Measurements from ENCODE around the gene PCBP3.
"Not testable (repeated sequence)": the region's sequence is repeated elsewhere in the genome, so short reads cannot be mapped to it uniquely, and the experiment has no call there.

PCBP3 gene

DNA sequence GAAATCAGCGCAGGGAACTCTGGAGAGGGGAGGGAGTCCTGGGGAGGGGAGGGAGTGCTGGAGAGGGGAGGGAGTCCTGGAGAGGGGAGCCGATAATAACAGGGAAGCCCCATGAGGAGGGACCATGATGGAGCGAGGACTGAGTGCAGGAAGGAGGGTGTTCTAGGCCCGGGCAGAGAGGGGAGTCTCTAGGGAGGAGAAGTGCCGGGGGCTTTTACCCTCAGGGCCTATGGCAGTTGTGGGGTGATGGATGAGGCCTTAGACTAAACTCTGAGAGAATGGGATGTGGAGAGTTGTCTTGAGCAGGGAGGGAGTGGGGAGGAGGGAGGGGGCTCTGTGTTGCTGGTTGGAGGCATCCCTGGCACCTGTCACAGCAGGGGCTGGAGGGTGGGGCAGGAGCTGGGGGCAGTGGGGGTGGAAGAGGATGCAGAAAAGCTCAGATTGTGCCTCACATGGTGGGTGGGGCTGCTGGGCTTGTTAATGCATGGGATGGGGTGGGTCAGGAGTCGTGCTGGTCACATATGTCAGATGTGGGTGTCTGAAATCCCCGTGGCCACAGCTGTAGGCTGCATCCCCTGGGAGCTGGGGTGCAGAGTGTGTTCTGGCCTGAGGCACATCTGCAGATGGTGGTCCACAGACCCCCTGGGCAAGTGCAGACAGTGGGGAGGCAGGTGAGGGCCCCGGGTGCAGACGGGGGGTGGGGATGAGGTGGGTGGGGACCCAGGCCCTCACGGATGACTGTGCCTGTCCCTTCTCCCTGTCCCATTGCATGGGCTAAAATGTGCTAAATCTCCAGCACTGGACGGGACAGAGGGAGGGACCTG lies 249.6 kb downstream of the PCBP3 start:
- no peak for DNase-seq (ENCODE audit: low read depth in 2 of 2)

DNA sequence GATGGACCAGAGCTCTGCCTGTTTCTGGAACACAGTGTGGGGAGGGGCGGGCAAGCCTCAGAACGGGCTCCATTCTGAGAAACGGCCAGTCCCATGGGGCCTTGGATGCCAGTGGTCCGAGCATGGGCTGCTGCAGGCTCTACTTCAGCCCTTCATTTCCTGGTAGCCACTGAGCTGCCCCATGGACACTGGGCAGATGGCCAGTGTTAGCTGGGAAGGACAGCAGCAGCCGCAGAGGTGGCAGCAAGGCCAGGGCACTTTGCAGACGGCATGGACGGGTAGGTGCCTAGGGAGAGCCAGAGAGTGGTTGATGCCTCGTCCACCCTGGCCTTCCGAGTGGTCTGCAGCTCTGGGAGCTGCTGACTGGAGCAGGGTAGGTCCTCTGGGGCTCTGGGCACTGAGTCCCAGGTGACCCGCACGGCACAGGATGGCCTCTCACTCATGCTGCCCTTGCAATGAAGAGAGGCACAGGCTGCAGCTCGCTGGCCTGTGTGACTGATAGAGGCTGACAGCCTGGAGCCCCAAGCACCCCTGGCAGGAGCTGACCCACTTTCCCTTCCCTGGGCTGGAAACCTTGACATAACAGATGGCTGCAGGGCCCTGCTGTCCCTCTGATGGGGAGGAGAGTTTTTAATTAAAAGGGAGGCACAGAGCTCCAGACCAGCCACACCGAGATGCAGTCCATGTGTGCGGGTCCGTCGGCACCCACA lies 250.4 kb downstream of the PCBP3 start:
- no peak for DNase-seq (ENCODE audit: low read depth in 2 of 2)

DNA sequence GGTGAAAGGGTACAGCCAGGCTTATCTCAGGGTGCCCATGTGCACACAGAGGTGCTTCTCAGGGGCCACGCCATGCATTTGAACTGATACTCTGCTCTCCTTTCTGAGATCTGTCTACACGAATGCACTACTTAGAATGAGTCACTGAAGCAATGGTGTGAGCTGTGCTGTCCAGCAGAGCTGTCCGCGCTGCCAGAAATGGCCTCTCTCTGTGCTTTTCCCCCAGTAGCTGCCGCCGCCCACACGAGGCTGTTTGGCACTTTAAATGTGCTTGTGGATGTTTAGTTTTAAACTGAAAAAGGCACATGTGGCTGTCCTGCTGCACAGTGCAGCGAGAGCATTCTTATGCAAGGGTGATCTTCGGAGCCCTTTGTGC lies 250.9 kb downstream of the PCBP3 start:
- no peak for DNase-seq (ENCODE audit: low read depth in 2 of 2)

DNA sequence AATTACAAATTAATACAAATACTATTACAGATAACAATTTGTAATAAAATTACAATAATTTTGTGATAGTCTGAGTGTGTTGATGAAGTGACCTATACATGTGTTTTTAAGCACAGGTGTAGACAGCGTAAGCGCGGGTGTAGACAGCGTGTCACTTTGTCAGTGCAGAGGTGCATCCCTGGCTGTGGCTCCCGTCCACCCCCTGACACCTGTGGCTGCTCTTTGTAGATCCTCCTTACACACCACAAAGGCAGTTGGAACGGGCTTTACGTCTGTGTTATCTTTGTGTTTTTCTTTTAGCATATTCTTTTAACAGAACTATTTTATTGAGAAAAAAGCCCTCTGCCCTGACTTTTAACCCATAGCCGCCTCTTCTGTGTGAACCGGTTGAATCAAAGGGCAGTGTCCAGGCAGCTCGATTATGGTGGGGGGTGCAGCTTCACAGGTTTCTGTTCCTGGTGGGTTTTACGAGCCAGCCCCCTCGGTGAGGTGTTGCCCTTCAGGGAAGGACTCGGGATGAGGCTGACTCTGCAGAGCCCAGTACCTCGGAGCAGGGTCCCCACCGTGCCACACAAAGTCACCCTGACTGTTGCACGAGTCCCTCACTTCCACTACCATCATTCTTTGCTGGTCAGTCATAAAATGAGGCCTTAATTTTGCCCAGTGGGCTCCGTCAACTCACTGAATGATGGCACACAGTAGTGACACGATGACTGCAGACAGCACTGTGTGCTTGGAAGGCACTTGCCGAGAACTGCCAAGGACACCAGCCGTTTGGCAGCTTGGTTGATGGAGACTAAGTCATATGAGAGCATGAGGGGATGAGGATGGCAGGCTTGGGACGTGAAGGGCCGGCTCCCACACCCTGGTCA lies 251.6 kb downstream of the PCBP3 start:
- no peak for DNase-seq (ENCODE audit: low read depth in 2 of 2)

DNA sequence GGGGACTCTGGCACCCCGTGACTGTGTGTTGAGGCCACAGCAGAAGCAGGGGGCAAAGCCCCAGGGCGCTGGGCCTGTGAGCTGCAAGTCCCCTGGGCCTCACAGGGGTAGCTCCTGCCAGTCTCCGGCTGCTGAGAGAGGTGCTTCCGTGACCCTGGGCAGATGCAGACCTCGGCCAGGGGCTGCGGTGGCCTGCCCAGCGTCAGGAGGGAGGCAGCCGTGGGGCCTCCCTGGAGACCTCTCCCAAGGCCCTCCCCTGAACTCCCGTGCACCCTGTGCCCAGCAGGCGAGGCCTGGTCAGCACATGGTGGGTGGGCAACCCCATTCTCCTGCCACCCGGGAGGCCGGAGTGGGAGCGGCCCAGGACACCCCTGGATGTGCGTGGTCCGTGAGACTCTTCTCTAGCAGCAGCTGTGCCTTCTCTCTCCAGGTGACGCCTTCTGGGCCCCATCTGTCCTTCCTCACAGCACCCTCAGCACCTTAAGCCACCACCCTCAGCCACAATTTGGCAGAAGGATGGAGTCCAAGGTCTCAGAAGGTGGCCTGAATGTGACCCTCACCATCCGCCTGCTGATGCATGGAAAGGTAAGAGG lies 252.3 kb downstream of the PCBP3 start:
- no peak for DNase-seq (ENCODE audit: low read depth in 2 of 2)

DNA sequence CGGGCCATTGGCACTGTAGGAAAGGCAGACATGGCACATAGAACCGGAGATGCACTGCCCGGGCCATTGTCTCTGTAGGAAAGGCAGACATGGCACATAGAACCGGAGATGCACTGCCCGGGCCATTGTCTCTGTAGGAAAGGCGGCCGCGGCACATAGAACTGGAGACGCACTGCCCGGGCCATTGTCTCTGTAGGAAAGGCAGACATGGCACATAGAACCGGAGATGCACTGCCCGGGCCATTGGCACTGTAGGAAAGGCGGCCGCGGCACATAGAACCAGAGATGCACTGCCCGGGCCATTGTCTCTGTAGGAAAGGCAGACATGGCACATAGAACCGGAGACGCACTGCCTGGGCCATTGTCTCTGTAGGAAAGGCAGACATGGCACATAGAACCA lies 252.9 kb downstream of the PCBP3 start:
- not testable (repeated sequence) for DNase-seq (ENCODE audit: low read depth in 2 of 2)

DNA sequence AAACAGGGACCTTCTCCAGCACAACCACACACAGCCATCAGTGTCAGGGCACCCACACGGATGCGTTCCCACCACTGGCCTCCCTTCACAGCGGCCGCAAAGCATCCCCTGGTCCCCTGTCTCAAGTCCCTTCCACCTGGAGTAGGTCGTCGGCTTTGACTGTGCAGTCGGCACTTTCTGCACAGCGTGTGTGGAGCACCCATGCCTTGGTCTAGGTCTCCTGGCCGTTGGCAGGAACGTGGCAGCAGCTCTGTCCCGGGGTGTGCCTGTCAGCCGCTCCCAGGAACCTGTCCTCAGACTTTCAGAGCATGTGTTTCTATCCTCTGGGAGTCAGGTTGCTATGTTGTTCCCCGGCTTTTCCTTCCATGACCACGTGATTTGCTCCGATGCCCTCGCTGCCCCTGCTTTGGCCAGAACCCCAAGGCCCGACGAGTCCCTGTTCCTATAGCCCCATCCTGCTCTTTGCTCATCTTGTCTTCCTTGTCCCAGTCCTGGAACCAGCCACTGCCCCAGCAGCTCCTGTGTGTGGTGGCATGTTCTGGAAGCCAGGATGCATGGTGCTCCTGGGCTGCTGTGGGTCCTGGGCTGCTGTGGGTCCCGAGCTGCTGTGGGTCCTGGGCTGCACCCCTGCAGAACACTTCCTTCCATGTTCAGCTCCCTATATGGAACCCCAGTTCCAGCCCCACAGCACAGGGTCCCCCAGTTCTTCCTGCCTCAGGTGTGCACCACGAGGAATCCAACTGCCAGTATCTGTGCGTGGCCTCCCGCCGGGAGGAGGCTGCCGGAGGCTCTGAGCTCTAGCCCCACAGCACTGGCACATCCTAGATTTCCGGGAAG lies 253.9 kb downstream of the PCBP3 start:
- DNase-seq (ENCODE audit: low read depth in 2 of 2): no peak

DNA sequence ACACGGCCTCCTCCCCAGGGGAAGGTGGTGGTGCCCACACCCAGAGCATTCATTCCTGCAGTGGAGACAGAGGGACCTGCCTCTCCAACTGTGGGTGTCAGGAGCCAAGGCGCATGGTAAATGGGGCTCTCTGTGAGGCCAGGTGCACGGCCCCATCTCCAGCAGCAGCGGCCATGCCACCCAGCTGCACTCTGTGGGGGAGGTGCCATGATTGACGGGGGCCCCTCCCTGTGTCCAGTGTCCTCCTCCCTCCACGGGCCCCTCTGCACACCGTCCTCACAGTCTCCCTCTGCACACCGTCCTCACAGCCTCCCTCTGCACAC lies 254.5 kb downstream of the PCBP3 start:
- no peak for DNase-seq (ENCODE audit: low read depth in 2 of 2)

DNA sequence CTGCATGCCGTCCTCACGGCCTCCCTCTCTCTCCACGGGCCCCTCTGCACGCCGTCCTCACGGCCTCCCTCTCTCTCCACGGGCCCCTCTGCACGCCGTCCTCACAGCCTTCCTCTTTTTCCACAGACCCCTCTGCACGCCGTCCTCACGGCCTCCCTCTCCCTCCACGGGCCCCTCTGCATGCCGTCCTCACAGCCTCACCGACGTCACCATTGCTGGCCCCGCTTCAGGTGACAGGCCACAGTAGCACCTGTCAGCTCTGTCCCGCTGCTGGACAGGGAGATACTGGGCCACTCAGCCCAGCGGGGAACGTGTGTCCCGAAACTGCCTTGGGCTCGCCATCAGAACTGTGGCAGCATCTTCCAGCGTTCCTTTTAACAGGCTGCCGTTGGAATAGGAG lies 255.3 kb downstream of the PCBP3 start:
- DNase-seq (ENCODE audit: low read depth in 2 of 2): no peak

DNA sequence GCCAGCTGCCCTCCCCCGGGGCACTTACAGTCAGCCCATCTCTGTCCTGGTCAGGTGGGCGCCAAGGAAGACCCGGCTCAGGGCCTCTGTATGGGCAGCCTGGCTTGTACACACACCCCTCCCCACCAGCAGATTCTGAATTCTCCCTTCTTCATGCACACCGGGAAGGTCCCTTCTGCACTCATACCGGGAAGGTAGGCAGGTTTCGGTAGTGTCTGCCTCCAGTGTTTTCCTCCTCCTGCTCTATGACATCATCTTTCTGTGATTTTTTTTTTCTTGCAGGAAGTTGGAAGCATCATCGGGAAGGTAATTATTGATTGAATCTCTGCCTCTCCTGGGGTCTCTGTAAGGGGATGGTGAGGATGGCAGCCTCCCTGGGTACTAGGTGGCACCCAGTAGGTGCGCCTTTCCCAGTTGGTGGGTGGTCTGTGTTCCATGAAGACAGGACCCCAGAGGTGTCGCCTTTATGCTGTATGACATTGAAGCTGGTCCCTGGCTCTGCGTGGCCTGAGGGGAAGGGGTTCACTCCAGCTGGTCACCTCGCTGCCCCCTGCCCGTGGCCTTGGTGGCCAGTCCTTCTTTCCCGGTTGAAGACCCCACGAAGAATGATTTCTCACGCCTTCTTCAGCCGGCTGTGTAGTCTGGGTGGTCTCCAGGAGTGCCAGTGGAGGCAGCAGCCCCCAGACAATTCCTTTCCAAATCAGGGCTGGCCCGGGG lies 255.9 kb downstream of the PCBP3 start:
- no peak for DNase-seq (ENCODE audit: low read depth in 2 of 2)

DNA sequence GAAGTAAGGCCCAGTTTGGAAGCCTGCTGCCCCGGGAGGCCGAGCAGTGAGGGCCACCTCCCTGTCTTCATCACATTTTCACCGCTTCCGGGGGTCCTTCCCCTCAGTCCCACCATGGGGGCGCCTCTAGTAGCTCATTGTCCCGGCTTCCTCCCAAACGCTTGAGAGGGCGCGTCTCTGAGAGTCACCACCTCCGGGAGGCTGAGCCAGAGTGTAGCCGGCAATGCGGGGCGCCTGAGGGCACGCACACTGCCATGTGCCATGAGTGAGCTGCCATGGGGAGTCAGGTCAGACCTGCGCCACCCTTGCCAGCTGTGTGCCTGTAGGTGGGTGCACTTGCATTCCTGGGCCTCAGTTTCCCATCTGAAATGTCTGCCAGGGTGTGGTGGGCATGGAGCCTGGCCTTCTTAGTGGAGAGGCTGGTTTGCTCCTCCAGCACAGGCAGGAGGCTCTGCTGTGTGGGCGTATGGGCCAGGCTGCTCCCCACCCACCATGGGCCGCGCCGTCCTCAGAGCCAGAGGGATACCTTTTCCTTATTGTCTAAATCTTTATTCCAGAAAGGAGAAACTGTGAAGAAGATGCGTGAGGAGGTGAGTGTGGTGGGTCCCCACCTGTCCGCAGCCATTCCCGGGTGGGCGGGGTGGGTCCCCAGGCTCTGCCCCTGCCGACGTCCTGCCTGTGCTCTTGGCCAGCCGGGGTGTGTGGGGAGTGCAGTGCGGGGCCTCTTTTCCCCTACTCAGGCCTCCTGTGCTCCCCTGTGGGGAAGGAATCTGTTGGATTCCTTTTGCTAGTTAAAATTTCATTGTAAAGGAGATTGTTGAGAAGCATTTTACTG lies 256.7 kb downstream of the PCBP3 start:
- DNase-seq (ENCODE audit: low read depth in 2 of 2): no peak

DNA sequence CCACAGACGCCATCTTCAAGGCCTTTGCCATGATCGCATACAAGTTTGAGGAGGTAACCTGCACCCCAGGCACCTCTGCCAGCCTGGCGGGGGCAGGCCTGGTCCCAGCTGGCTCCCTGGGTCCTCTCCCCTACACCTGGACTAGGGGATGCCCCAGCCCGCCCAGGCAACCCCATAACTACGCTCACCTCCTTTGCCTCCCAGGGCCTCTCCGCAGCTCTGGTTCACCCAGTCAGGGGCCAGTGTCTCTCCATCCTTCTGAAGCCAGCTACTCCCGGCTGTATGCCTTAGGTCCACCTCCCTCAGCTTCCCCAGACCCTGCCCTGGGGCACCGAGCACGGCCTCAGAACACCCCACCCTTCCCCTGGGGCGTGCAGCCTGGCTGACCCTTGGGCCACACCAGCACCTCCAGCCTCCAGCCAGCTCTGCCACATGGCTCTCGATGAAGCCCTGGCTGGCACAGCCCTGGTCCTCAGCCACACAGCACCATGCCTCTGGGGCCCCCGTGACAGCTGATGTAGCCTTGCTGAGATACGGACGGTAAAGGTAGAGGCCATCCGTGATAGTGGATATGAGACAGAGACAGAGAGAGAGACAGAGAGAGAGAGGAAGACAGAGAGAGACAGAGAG lies 257.7 kb downstream of the PCBP3 start:
- DNase-seq (ENCODE audit: low read depth in 2 of 2): no peak

DNA sequence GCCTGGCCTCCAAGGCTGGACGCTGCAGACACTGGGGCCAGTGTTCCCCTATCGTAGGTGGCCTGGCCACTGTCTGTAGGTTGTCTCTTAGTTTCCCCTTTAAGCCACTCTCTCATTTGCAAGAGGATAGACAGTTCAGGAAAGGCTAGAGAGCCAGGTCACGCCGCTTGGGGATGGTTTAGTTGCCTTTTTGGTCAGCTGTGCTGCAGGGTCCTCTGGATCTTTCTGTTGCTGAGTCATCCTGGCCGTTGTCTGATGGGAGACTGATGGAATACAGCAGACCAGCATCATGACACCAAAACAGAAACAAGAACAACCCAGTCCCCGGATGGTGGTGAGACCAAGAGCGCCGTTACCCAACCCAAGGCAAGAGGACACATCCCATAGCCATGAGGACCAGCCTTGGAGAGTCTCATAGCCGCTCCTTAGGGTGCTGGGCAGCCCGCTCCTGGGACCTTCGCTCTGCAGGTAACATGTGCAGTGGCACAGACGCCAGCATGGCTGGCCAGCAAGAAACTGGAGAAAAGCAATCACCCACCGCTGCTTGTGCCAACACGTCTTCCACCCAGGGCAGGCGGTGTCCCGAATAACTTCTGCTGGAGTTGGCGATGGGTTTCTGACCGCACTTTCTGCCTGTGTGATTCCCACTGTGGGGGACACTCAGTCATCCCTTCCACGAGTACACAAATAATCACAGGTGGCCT lies 258.9 kb downstream of the PCBP3 start:
- no peak for DNase-seq (ENCODE audit: low read depth in 2 of 2)

DNA sequence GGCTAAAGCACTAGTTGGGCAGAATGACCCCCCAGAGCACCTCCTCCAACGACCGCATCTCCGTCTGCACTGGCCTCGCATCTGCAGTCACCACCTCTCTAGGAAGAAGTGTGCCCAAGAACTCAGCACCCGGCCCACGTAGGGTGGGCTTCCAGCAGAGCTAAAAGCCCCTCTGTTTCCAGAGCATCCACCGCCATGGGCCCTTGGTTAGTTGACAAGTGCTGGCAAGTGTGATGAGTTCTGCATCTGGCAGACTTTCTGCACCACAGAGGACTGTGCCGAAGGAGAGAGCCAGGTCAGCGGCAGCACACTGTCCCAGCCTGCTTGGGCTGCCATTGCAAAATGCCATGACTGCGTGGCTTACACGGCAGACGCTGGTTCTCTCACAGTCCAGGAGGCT lies 261.7 kb downstream of the PCBP3 start:
- DNase-seq (ENCODE audit: low read depth in 2 of 2): no peak

DNA sequence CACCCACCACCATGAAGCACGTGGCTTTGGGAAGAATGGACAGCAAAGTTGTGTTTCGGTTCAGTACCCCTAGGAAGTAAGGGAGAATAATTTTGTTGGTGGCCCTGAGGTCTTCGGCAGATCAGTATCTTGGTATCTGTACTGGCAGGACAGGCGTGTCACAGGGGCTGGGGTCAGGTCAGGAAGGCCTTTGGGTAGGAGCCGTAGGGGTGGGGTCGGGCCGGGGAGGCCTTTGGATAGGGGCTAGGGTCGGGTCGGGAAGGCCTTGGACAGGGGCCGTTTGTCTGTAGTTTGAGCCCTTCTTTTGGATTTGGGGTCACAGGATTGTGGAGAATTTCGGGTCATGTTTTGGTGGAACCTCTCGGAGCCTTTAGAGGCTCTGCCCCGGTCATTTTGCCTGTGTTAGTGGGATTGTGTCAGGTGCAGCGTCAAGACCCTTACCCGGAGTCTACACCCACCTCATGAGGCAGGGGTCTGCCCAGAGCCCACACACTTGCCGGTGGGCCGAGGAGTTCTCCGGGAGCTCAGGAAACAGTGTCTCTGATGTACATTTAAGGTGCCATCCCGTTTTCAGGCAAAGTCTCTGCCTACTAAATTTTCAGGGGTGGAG lies 262.8 kb downstream of the PCBP3 start:
- no peak for DNase-seq (ENCODE audit: low read depth in 2 of 2)

DNA sequence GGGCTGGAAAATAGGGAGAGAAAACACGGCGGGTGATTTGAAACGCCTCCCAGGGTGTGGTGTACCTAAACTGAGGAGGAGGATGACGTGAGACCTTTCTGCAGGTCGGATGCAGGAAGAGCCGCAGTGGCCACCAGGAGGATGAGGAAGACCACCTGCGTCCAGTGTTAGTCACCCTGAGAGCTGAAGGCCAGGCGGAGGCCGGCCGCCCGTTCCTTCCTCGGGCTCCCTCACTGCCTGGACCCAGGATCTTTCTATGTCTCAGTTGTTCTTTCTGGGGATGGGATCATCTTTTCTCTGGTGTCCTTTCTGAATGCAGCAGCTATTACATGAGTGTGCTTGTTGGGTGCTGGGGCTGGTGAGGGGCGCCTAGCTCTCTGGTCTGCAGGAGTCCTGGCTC lies 263.3 kb downstream of the PCBP3 start:
- no peak for DNase-seq (ENCODE audit: low read depth in 2 of 2)

DNA sequence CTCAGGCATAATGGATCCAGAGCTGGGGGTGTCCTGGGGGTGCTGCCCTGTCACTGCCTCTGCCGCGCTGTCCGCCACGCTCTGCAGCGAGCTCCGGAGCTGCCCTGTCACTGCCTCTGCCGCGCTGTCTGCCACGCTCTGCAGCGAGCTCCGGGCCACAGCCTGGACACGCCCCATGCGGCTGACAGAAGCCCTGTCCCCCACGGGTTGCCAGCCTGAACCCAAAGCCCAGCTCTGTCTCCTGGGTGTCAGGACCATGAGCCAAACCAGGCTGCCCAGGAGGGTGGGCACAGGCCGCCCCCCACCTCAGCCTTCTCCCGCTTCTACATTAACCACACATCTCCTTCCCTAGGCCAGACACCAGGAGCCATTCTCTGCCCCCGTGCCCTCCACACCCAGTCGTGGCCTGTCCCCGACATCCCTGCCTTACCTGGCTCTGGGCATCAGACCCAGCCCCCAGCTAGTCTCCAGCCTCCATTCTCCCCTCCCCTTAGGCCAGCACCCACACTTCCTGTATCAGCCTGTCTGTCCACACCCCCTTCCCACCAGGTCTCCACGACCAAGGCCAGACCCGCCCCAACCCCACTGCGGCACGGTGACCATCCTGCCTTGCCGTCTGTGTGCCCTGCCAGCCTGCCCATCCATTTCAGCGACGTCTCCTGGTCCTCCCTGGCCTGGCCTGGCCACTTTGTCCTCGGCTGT lies 265.2 kb downstream of the PCBP3 start:
- no peak for DNase-seq (ENCODE audit: low read depth in 2 of 2)

Measured in stimulated activated CD8-positive, alpha-beta memory T cell treated with anti-CD3 and anti-CD28 coated beads, Interleukin-2, amount 100 ng/mL, for 1 hour (primary cell).